ENCODE results near the gene EPB41L3.

EPB41L3 gene

DNA sequence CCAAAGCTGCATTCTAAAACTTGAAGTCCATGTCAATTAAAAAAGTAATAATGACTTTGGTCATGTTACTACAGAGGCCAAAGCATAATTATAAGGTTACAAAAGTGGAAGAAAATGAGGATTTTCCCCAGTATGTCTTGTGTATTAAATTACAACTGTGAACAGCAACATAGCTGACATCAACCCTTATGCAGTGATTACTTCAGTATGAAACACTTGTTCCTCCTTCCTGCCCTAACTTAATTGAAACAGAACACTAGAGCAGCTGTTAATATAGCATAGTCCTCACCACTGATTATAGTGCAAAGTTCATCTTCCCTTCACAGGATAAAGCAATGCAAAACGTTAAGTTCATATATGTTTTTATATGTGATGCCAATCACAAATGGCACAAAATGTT is 29.9 kb downstream of the EPB41L3 start:
- TF ChIP-seq TEAD4 (IDR thresholded peaks at IDR 0.05) (no peak), CEBPB (IDR thresholded peaks at IDR 0.05) (no peak), EGR1 (IDR thresholded peaks at IDR 0.05) (no peak), YY1 (IDR thresholded peaks at IDR 0.05; ENCODE audit: low read depth) (no peak), EP300 (IDR thresholded peaks at IDR 0.05; ENCODE audit: borderline replicate concordance) (no peak), NFIC (IDR thresholded peaks at IDR 0.05) (no peak), TAF1 (IDR thresholded peaks at IDR 0.05; ENCODE audit: low read depth) (no peak), RAD21 (IDR thresholded peaks at IDR 0.05; ENCODE audit: low read depth) (no peak), ZBTB7A (IDR thresholded peaks at IDR 0.05; ENCODE audit: low read depth) (no peak), CREB1 (IDR thresholded peaks at IDR 0.05; ENCODE audit: low read depth) (no peak), TCF12 (IDR thresholded peaks at IDR 0.05; ENCODE audit: low read depth) (no peak), FOXM1 (IDR thresholded peaks at IDR 0.05; ENCODE audit: borderline replicate concordance, low read depth) (no peak)
- TF ChIP-seq, protein P1, sequence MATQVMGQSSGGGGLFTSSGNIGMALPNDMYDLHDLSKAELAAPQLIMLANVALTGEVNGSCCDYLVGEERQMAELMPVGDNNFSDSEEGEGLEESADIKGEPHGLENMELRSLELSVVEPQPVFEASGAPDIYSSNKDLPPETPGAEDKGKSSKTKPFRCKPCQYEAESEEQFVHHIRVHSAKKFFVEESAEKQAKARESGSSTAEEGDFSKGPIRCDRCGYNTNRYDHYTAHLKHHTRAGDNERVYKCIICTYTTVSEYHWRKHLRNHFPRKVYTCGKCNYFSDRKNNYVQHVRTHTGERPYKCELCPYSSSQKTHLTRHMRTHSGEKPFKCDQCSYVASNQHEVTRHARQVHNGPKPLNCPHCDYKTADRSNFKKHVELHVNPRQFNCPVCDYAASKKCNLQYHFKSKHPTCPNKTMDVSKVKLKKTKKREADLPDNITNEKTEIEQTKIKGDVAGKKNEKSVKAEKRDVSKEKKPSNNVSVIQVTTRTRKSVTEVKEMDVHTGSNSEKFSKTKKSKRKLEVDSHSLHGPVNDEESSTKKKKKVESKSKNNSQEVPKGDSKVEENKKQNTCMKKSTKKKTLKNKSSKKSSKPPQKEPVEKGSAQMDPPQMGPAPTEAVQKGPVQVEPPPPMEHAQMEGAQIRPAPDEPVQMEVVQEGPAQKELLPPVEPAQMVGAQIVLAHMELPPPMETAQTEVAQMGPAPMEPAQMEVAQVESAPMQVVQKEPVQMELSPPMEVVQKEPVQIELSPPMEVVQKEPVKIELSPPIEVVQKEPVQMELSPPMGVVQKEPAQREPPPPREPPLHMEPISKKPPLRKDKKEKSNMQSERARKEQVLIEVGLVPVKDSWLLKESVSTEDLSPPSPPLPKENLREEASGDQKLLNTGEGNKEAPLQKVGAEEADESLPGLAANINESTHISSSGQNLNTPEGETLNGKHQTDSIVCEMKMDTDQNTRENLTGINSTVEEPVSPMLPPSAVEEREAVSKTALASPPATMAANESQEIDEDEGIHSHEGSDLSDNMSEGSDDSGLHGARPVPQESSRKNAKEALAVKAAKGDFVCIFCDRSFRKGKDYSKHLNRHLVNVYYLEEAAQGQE (IDR thresholded peaks at IDR 0.05; ENCODE audit: low read depth) = no peak
- TF ChIP-seq, protein P2, sequence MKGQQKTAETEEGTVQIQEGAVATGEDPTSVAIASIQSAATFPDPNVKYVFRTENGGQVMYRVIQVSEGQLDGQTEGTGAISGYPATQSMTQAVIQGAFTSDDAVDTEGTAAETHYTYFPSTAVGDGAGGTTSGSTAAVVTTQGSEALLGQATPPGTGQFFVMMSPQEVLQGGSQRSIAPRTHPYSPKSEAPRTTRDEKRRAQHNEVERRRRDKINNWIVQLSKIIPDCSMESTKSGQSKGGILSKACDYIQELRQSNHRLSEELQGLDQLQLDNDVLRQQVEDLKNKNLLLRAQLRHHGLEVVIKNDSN (IDR thresholded peaks at IDR 0.05) = no peak
- TF ChIP-seq, protein P3, sequence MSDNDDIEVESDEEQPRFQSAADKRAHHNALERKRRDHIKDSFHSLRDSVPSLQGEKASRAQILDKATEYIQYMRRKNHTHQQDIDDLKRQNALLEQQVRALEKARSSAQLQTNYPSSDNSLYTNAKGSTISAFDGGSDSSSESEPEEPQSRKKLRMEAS (IDR thresholded peaks at IDR 0.05) = no peak

DNA sequence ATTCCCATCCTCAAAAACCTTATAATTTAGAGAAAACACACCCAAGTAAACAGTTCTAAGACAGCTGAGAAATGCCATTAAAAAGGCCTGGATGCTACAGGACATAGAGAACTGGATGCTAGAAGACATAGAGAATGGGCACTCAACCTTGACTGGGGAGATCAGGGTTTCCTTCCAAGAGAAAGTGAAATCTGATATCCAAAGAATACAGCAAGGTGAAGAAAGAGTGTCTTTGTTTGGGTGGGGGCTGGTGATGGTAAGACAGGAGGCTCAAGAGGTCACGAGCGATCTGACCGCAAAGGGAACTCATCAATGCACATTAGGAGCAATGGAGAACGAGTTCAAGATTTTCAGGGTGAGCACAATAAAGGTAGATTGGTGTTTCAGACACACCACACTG is 31.6 kb downstream of the EPB41L3 start:
- TF ChIP-seq CEBPB (IDR thresholded peaks at IDR 0.05) = no peak
- TF ChIP-seq TCF12 (IDR thresholded peaks at IDR 0.05; ENCODE audit: low read depth) = no peak
- TF ChIP-seq RAD21 (IDR thresholded peaks at IDR 0.05; ENCODE audit: low read depth) = no peak
- no peak for TF ChIP-seq NFIC (IDR thresholded peaks at IDR 0.05)

DNA sequence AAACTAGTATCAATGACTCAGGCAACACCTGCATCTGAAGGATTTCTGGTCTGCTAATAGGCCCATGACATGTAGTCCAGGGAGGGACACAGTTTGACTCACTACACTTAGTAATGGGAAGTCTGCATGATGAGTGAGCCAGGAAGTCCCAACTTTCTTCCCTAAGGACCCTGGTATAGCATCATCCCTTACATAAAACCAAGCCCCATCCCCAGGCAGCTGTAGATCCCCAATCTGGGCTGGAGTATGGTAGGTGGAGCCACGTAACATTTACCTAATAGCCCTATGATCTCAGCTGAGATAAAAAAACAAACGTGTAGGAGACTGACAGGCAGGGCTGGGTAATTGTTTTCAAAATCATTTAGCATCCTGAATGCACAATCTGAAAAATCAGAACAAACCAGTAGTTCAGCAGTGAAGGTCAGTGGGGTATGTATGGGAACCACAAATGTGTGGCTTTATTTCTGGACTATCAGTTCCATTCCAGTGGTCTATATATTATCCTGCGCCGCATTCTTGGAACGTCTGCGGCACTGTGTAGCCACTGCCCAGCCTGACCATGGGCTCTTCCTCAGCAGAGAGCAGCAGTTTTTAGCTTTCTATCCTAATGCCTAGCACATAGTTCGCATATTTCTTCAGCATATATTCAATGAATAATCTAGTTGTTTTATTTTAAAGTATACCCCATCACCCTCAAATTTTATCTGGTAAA is 33.5 kb downstream of the EPB41L3 start:
- no peak for TF ChIP-seq RAD21 (IDR thresholded peaks at IDR 0.05; ENCODE audit: low read depth)
- no peak for TF ChIP-seq EGR1 (IDR thresholded peaks at IDR 0.05)
- TF ChIP-seq NFIC (IDR thresholded peaks at IDR 0.05) = no peak
- no peak for TF ChIP-seq TEAD4 (IDR thresholded peaks at IDR 0.05)
- TF ChIP-seq CREB1 (IDR thresholded peaks at IDR 0.05; ENCODE audit: low read depth) = no peak
- TF ChIP-seq, protein P2 (IDR thresholded peaks at IDR 0.05) = no peak
- no peak for TF ChIP-seq YY1 (IDR thresholded peaks at IDR 0.05; ENCODE audit: low read depth)
- no peak for TF ChIP-seq TCF12 (IDR thresholded peaks at IDR 0.05; ENCODE audit: low read depth)
- TF ChIP-seq FOXM1 (IDR thresholded peaks at IDR 0.05; ENCODE audit: borderline replicate concordance, low read depth) = no peak
- TF ChIP-seq, protein P3 (IDR thresholded peaks at IDR 0.05) = no peak
- TF ChIP-seq, protein P1 (IDR thresholded peaks at IDR 0.05; ENCODE audit: low read depth) = no peak
- no peak for TF ChIP-seq ZBTB7A (IDR thresholded peaks at IDR 0.05; ENCODE audit: low read depth)
- no peak for TF ChIP-seq CEBPB (IDR thresholded peaks at IDR 0.05)
- TF ChIP-seq EP300 (IDR thresholded peaks at IDR 0.05; ENCODE audit: borderline replicate concordance) = no peak

DNA sequence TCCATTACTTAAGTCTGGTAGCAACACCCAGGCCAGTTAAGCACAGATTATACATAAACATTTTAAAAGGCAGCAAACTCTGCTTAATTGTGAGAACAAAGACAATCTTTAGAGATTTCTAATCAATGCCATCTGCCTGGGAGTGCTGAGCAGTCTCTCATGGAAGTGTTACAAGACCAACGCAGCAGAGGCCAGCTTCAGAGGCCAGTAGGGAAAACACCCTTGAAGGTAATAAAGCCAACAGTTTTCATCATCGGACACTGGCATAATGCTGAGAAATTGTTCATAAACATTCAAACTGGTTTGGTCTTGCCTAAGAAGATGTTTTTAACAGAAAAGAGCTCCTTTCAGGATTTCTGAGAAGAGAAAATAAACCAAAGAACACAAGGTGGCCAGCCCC is 35.0 kb downstream of the EPB41L3 start:
- TF ChIP-seq CEBPB (IDR thresholded peaks at IDR 0.05) = no peak
- no peak for TF ChIP-seq TCF12 (IDR thresholded peaks at IDR 0.05; ENCODE audit: low read depth)
- TF ChIP-seq, protein P3 (IDR thresholded peaks at IDR 0.05) = no peak
- no peak for TF ChIP-seq FOXM1 (IDR thresholded peaks at IDR 0.05; ENCODE audit: borderline replicate concordance, low read depth)
- no peak for TF ChIP-seq NFIC (IDR thresholded peaks at IDR 0.05)
- TF ChIP-seq, protein P1 (IDR thresholded peaks at IDR 0.05; ENCODE audit: low read depth) = no peak
- TF ChIP-seq, protein P2 (IDR thresholded peaks at IDR 0.05) = no peak
- TF ChIP-seq TAF1 (IDR thresholded peaks at IDR 0.05; ENCODE audit: low read depth) = no peak
- TF ChIP-seq RAD21 (IDR thresholded peaks at IDR 0.05; ENCODE audit: low read depth) = no peak
- TF ChIP-seq EGR1 (IDR thresholded peaks at IDR 0.05) = no peak
- no peak for TF ChIP-seq YY1 (IDR thresholded peaks at IDR 0.05; ENCODE audit: low read depth)
- TF ChIP-seq TEAD4 (IDR thresholded peaks at IDR 0.05) = no peak
- no peak for TF ChIP-seq CREB1 (IDR thresholded peaks at IDR 0.05; ENCODE audit: low read depth)
- TF ChIP-seq EP300 (IDR thresholded peaks at IDR 0.05; ENCODE audit: borderline replicate concordance) = no peak
- TF ChIP-seq ZBTB7A (IDR thresholded peaks at IDR 0.05; ENCODE audit: low read depth) = no peak

Measured in Ishikawa (cell line).